HG03159 (cell line): ENCODE data around the gene FAM222A.

Experiments used
- ATAC-seq: cut with Tn5 transposase; IDR thresholded peaks from one replicate; pipeline ENCODE4 v1.9.1; 2021; ENCODE audit warnings: mild to moderate bottlenecking, moderate library complexity; ENCODE audit not compliant: unreplicated experiment

The FAM222A gene

GRCh38 chr12:109713187-109714070 is at the start of gene FAM222A:
Gene FAM222A (plus strand): TSS chr12:109713825. CDS start chr12:109744147, 30,322 bp downstream.
- peak; percentile 90 for ATAC-seq

GRCh38 chr12:109664402-109664801 is 49.2 kb upstream of the FAM222A start:
- no peak for ATAC-seq

- ATAC-seq: no peak
Observed at GRCh38 chr12:109666068-109666467, 47.6 kb upstream of the FAM222A start.

- no peak for ATAC-seq
Observed at GRCh38 chr12:109670731-109671130, 42.9 kb upstream of the FAM222A start.

GRCh38 chr12:109671502-109671901 is 42.1 kb upstream of the FAM222A start:
- no peak for ATAC-seq

- ATAC-seq: no peak
Observed at GRCh38 chr12:109673379-109673778, 40.2 kb upstream of the FAM222A start.

GRCh38 chr12:109673884-109674283 is 39.7 kb upstream of the FAM222A start:
- no peak for ATAC-seq

- no peak for ATAC-seq
Observed at GRCh38 chr12:109675411-109675810, 38.2 kb upstream of the FAM222A start.

- no peak for ATAC-seq
Observed at GRCh38 chr12:109677279-109677691, 36.3 kb upstream of the FAM222A start.

GRCh38 chr12:109678719-109679118 is 34.9 kb upstream of the FAM222A start:
- no peak for ATAC-seq

- no peak for ATAC-seq
Observed at GRCh38 chr12:109679501-109680263, 33.9 kb upstream of the FAM222A start.

GRCh38 chr12:109680264-109681005 is 33.2 kb upstream of the FAM222A start:
- ATAC-seq: no peak

- ATAC-seq: no peak
Observed at GRCh38 chr12:109681986-109682707, 31.5 kb upstream of the FAM222A start.

- ATAC-seq: no peak
Observed at GRCh38 chr12:109682708-109683060, 30.9 kb upstream of the FAM222A start.

GRCh38 chr12:109683316-109683715 is 30.3 kb upstream of the FAM222A start:
- ATAC-seq: no peak

- ATAC-seq: no peak
Observed at GRCh38 chr12:109685574-109686447, 27.8 kb upstream of the FAM222A start.

GRCh38 chr12:109686523-109686922 is 27.1 kb upstream of the FAM222A start:
- no peak for ATAC-seq

- ATAC-seq: no peak
Observed at GRCh38 chr12:109687250-109687649, 26.4 kb upstream of the FAM222A start.

GRCh38 chr12:109689426-109689825 is 24.2 kb upstream of the FAM222A start:
- no peak for ATAC-seq

- no peak for ATAC-seq
Observed at GRCh38 chr12:109693160-109693559, 20.5 kb upstream of the FAM222A start.
